H1 (cell line): ENCODE measurements around the gene HOXD4. TPM values are rescaled to one million over a fixed set of nuclear protein-coding genes. Genes with fewer than 3 reads are reported as not detected.

Experiments used
- JUND ChIP-seq: IDR thresholded peaks from 2 replicates; pipeline ENCODE4 v1.6.1; 2011; ENCODE audit warnings: mild to moderate bottlenecking, improper control_type of control experiment, low read length
- SP4 ChIP-seq: IDR thresholded peaks from 2 replicates; pipeline ENCODE4 v1.6.1; 2012; ENCODE audit warnings: low read length, inconsistent platforms
- polyA plus RNA-seq, 7 experiments: library from polyadenylated mRNA; depleted of rRNA in 3 of 7; stranded (reverse) in 5 of 7; unstranded in 2 of 7; fragments of >200 nt in 5 of 7; fragments of 200-250 nt in 2 of 7; gene quantifications; 1 replicate in 5 of 7; 2 replicates in 1 of 7; 4 replicates in 1 of 7; pipeline versions ENCODE4 v1.2.1 to v1.2.3, GENCODE V29; 2011 to 2013; ENCODE audit warnings: missing spikeins in 2 of 7, mixed read lengths in 2 of 7
- total RNA-seq: library from RNA; stranded (reverse); fragmentation: NEBNext Ultra II Directional; extraction: Animal tissue kit (Norgen Biotek cat#: 25700); gene quantifications from 2 replicates; pipeline ENCODE4 v1.2.1, GENCODE V29; 2021

Gene HOXD4
- total and polyA plus RNA-seq, 2 of the 8 experiments (the other 6 are each of a cell fraction or from before 2014, with no cell fraction given) = not detected

DNA sequence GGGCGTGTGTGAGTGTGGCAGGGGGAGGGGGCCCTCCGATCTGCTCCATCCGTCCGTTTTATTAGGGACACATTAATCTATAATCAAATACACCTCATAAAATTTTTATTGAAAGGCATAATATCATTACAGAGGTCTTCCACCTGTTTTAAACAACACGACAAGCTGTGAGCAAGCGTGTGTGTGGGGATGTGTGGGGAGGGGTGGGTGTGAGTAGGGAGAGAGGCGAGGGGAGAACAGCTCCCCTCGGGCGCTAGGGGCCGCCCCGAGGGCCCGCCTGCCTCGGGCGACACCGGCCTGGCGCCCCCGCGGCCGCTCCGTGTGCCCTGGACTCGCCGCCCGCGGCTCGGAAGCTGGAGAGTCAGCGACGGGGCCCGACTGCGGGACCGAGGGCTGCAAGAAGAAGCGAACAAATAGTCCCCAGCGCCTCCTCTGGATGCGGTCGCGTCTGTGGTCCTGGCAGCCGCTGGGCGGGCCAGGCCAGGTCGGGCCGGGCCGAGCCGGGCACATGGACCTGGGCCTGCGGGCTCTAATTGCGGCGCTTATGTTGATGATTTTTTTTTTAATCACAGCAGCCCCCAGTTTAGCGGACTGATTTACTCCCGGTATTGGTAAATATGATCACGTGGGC is 29.2 kb upstream of the HOXD4 start (continued):
- no peak for TF ChIP-seq JUND
- TF ChIP-seq SP4 = no peak
